ENCODE data around the gene PRPF40A. TPM values are rescaled to one million over a fixed set of nuclear protein-coding genes. Genes with fewer than 3 reads are reported as not detected.

PRPF40A gene
- total and polyA plus RNA-seq, 10 of the 15 experiments (the other 5 are each of a cell fraction or from before 2014, with no cell fraction given), result 97.8 to 197 (median 144) TPM

DNA sequence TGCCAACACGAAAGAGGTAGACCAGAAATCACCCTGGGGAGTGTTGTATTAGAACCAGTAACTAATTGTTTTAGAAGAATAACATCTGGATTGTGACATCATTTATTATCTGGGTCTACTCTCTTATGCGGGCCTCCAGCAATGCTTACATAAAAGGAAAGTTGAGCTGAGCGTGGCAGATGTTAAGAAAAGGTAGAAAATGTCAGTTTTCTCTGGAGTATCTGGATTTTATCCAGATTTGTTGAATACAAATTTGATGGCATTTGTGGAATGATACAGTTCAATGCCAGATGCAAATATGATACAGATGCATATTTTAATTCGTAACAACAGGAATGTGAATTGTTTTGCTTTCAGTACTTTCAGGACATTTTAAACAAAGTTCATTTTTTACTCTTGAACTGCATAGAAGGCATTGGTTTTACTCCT lies 90.3 kb downstream of the PRPF40A start:
- no peak overlapping the region for H3K4me3 ChIP-seq
- FAIRE-seq (no peak), DNase-seq (ENCODE audit: low read depth, low spot score) (no peak), ATAC-seq (no peak)
- 18% methylated on average over 4 of the region's 4 CpGs for WGBS (ENCODE audit: insufficient coverage, insufficient replicate concordance, low lambda C conversion rate, missing lambda C conversion rate)
- SMC1A ChIA-PET (ENCODE audit: uncharacterized antibody, unreplicated experiment), result interaction anchor here (0.8 to 3.8 kb wide), 18 partner anchors 9 to 492 kb away, joined by 3 to 18 read pairs (median 4); partner anchors contain the start of gene STAM2
- POLR2A ChIA-PET, result no interaction called here
- no peaks in the 10 kb centered on the region for H3K36me3 ChIP-seq (ENCODE audit: control insufficient read depth in 2 of 2, insufficient read depth in 2 of 2, low read length in 1 of 2)
- CTCF ChIA-PET, result interaction anchor here (0.8 to 5.9 kb wide), 15 partner anchors 9 to 590 kb away, joined by 3 to 25 read pairs (median 3); partner anchors contain the start of gene STAM2
- RAD21 ChIA-PET (ENCODE audit: unreplicated experiment), result interaction anchor here (1.1 to 2.8 kb wide), 5 partner anchors 9 to 451 kb away, joined by 3 to 14 read pairs (median 6); partner anchors contain the start of gene STAM2
- no TSS peak for BruUV-seq (replicated peaks)
- TF ChIP-seq ESRRA (IDR thresholded peaks at IDR 0.05; ENCODE audit: low read length) (no peak), POU2F2 (IDR thresholded peaks at IDR 0.05; ENCODE audit: borderline replicate concordance, low read depth, low read length) (no peak), MYB (IDR thresholded peaks at IDR 0.05; ENCODE audit: borderline replicate concordance, low read depth, low read length) (no peak), RBBP5 (conservative IDR thresholded peaks at IDR 0.05) (no peak), DPF2 (IDR thresholded peaks at IDR 0.05) (no peak)
- intact Hi-C loops (cut with micrococcal nuclease; ENCODE audit: unreplicated experiment), result loop anchor here (1.0 to 5.0 kb wide), 2 partner anchors 70 to 451 kb away; no protein-coding TSS in a partner anchor
- no peaks in the 10 kb centered on the region for H3K4me1 ChIP-seq (ENCODE audit: control insufficient read depth, insufficient read depth, low read length)
- no peaks in the 10 kb centered on the region for H4K20me1 ChIP-seq (ENCODE audit: control insufficient read depth, insufficient read depth)
- no peaks in the 10 kb centered on the region for H3K9me3 ChIP-seq (replicated peaks; ENCODE audit: control insufficient read depth, insufficient read depth, low read length)
- no peaks in the 10 kb centered on the region for H3K79me2 ChIP-seq (ENCODE audit: control insufficient read depth, insufficient read depth, low read length)
- in situ Hi-C loops (cut with MboI), result no loop called here
- no peaks in the 10 kb centered on the region for H3K27me3 ChIP-seq (replicated peaks in 1 of 2; ENCODE audit: control insufficient read depth in 2 of 2, insufficient read depth in 2 of 2, low read length in 1 of 2)
- no peak overlapping the region for H3K9ac ChIP-seq (ENCODE audit: control insufficient read depth, insufficient read depth, low read length)
- H2AFZ ChIP-seq (ENCODE audit: control insufficient read depth, low read depth, low read length), result no peak overlapping the region
- H3K27ac ChIP-seq (ENCODE audit: control insufficient read depth, insufficient read depth), result no peak overlapping the region
- H3K4me2 ChIP-seq (ENCODE audit: control insufficient read depth, insufficient read depth), result no peak overlapping the region

DNA sequence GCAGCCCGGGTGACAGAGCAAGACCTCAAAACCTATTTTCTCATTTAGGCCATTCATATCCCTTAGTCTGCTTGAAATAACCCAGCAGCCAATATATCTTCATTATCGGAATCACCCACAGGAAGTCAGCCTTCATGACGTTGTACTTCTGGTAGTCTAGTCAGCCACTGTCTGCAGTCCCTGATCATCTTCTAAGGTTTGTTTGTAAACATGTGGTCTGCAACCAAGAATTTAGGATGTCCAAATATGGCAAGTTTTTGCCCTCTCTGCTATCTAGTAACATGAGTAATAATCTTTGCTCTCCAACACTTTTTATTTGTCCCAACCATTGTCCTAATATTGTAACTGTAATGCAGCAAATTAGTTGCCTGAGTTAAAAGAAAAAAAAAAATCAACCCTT lies 92.5 kb downstream of the PRPF40A start:
- TF ChIP-seq HDAC2 (IDR thresholded peaks at IDR 0.05) (no peak), ZNF622 (IDR thresholded peaks at IDR 0.05) (no peak), CHD4 (IDR thresholded peaks at IDR 0.05) (no peak), SPI1 (IDR thresholded peaks at IDR 0.05; ENCODE audit: borderline replicate concordance, insufficient read depth, low read depth, low read length) (no peak), KDM1A (IDR thresholded peaks at IDR 0.05; ENCODE audit: borderline replicate concordance) (no peak)
- Histone ChIP-seq H3K4me3 (no peak overlapping the region), H3K36me3 (ENCODE audit: control insufficient read depth in 2 of 2, insufficient read depth in 2 of 2, low read length in 1 of 2) (no peaks in the 10 kb centered on the region), H2AFZ (ENCODE audit: control insufficient read depth, low read depth, low read length) (no peak overlapping the region), H3K4me2 (ENCODE audit: control insufficient read depth, insufficient read depth) (no peak overlapping the region), H3K27me3 (replicated peaks in 1 of 2; ENCODE audit: control insufficient read depth in 2 of 2, insufficient read depth in 2 of 2, low read length in 1 of 2) (no peaks in the 10 kb centered on the region), H3K9me3 (replicated peaks; ENCODE audit: control insufficient read depth, insufficient read depth, low read length) (no peaks in the 10 kb centered on the region), H3K4me1 (ENCODE audit: control insufficient read depth, insufficient read depth, low read length) (no peaks in the 10 kb centered on the region), H3K79me2 (ENCODE audit: control insufficient read depth, insufficient read depth, low read length) (no peaks in the 10 kb centered on the region), H4K20me1 (ENCODE audit: control insufficient read depth, insufficient read depth) (no peaks in the 10 kb centered on the region), H3K9ac (ENCODE audit: control insufficient read depth, insufficient read depth, low read length) (no peak overlapping the region), H3K27ac (ENCODE audit: control insufficient read depth, insufficient read depth) (no peak overlapping the region)
- FAIRE-seq, result no peak
- intact Hi-C loops (cut with micrococcal nuclease; ENCODE audit: unreplicated experiment), result loop anchor here (5.0 kb wide), 1 partner anchor 68 kb away; no protein-coding TSS in a partner anchor
- WGBS (ENCODE audit: insufficient coverage, insufficient replicate concordance, low lambda C conversion rate, missing lambda C conversion rate), result 84% methylated on average over 3 of the region's 3 CpGs
- ChIA-PET POLR2A (no interaction called here), RAD21 (ENCODE audit: unreplicated experiment) (no interaction called here), SMC1A (ENCODE audit: uncharacterized antibody, unreplicated experiment) (interaction anchor here (0.6 to 3.8 kb wide), 3 partner anchors 11 to 12 kb away, joined by 3 to 18 read pairs (median 7); no protein-coding TSS in a partner anchor), CTCF (interaction anchor here (3.6 to 4.9 kb wide), 2 partner anchors 11 kb away, joined by 18 to 25 read pairs; no protein-coding TSS in a partner anchor)
- BruUV-seq (replicated peaks), result no TSS peak
- no peak for DNase-seq (ENCODE audit: low read depth, low spot score)
- in situ Hi-C loops (cut with MboI), result no loop called here
- ATAC-seq, result no peak

All from GM12878 (cell line).